H1 (cell line): ENCODE data around the gene NECAB3. TPM values are rescaled to one million over a fixed set of nuclear protein-coding genes. Genes with fewer than 3 reads are reported as not detected.

Experiments
- CTCF ChIA-PET: fragments of 300-600 bp; sonication (Branson Sonifier 250); formaldehyde crosslinking; loops from one replicate; lab custom pipeline; 2021; ENCODE audit not compliant: partially characterized antibody; lab: Charles Lee
- POLR2A ChIA-PET: fragments of 300-600 bp; sonication (Branson Sonifier 250); formaldehyde crosslinking; loops from one replicate; lab custom pipeline; 2021; ENCODE audit warnings: inconsistent platforms; ENCODE audit not compliant: partially characterized antibody; lab: Charles Lee
- DNase-seq, 2 experiments: peaks; one replicate each; pipeline versions ENCODE4 v3.0.0 to v3.0.0-alpha.2; 2010 to 2022; ENCODE audit warnings: low spot score in 2 of 2, low read depth in 1 of 2, mixed read lengths in 1 of 2
- FAIRE-seq: peaks from 2 replicates; lab custom pipeline; 2011; peaks lifted over from hg19 to GRCh38; lab: Jason Lieb, UNC
- H2AFZ ChIP-seq: 2 replicates; pipeline ENCODE4 v1.8.1; 2012; ENCODE audit warnings: low read length, inconsistent platforms
- H2AK5ac ChIP-seq: 2 replicates; pipeline ENCODE4 v1.6.1; 2013; ENCODE audit warnings: low read depth, low read length
- H2BK120ac ChIP-seq: replicated peaks from 2 replicates; pipeline ENCODE3; 2013; ENCODE audit warnings: low read depth, low read length, inconsistent platforms
- H2BK12ac ChIP-seq: 2 replicates; pipeline ENCODE4 v1.6.1; 2013; ENCODE audit warnings: low read depth, low read length
- H2BK15ac ChIP-seq: 2 replicates; pipeline ENCODE4 v1.6.1; 2013; ENCODE audit warnings: low read length
- H2BK20ac ChIP-seq: 2 replicates; pipeline ENCODE4 v1.6.1; 2013; ENCODE audit warnings: low read length
- H2BK5ac ChIP-seq: 2 replicates; pipeline ENCODE4 v1.6.1; 2013; ENCODE audit warnings: low read depth, low read length
- H3K14ac ChIP-seq: 2 replicates; pipeline ENCODE4 v1.6.1; 2013; ENCODE audit warnings: inconsistent platforms; ENCODE audit not compliant: insufficient read length
- H3K18ac ChIP-seq: 2 replicates; pipeline ENCODE4 v1.6.1; 2013; ENCODE audit warnings: low read length; ENCODE audit errors: extremely low read depth
- H3K23ac ChIP-seq: 2 replicates; pipeline ENCODE4 v1.6.1; 2013; ENCODE audit warnings: inconsistent platforms; ENCODE audit not compliant: insufficient read length
- H3K23me2 ChIP-seq: 2 replicates; pipeline ENCODE4 v1.6.1; 2013; ENCODE audit warnings: low read depth, low read length
- H3K27ac ChIP-seq: 2 replicates; pipeline ENCODE4 v1.6.1; 2011; ENCODE audit warnings: low read depth, low read length, inconsistent platforms
- H3K27me3 ChIP-seq, 4 experiments: replicated peaks in 1 of 4; 1 replicate in 1 of 4; 2 replicates in 3 of 4; pipeline versions ENCODE4 v1.6.1 to v1.8.1; 2011 to 2013; ENCODE audit warnings: low read length in 3 of 4, mild to moderate bottlenecking in 3 of 4, inconsistent platforms in 2 of 4, mixed read lengths in 2 of 4, moderate library complexity in 1 of 4; ENCODE audit not compliant: control insufficient read depth in 3 of 4, insufficient read depth in 3 of 4; ENCODE audit errors: extremely low read depth in 1 of 4
- H3K36me3 ChIP-seq, 4 experiments: 2 replicates each; pipeline versions ENCODE4 v1.6.1 to v1.8.1; 2011 to 2013; ENCODE audit warnings: mild to moderate bottlenecking in 4 of 4, low read length in 3 of 4, moderate library complexity in 2 of 4, control low read depth in 1 of 4, inconsistent platforms in 1 of 4; ENCODE audit not compliant: insufficient read depth in 4 of 4, control insufficient read depth in 2 of 4
- H3K4ac ChIP-seq: replicated peaks from 2 replicates; pipeline ENCODE3; 2013; ENCODE audit warnings: low read length, low read depth, mixed read lengths, inconsistent platforms; ENCODE audit not compliant: insufficient read length
- H3K4me1 ChIP-seq, 4 experiments: replicated peaks in 1 of 4; 1 replicate in 1 of 4; 2 replicates in 3 of 4; pipeline versions ENCODE4 v1.6.1 to v1.8.1; 2011 to 2013; ENCODE audit warnings: low read length in 3 of 4, inconsistent platforms in 2 of 4, mixed read lengths in 1 of 4; ENCODE audit not compliant: insufficient read depth in 4 of 4, control insufficient read depth in 3 of 4
- H3K4me2 ChIP-seq, 2 experiments: 2 replicates each; pipeline versions ENCODE4 v1.6.1 to v1.8.1; 2011 to 2013; ENCODE audit warnings: low read depth in 2 of 2, low read length in 2 of 2, control low read depth in 1 of 2, inconsistent platforms in 1 of 2, mild to moderate bottlenecking in 1 of 2; ENCODE audit not compliant: insufficient read depth in 1 of 2
- H3K4me3 ChIP-seq, 4 experiments: fragments of 200-600, 300-600 bp in 1 of 4; sonication (generic), shearing (Covaris generic), sonication (Bioruptor Twin) in 1 of 4; 2 replicates each; pipeline versions ENCODE4 v1.5.1 to v1.8.1; 2011 to 2016; ENCODE audit warnings: low read length in 4 of 4, low read depth in 3 of 4, control low read depth in 2 of 4, inconsistent platforms in 2 of 4, mild to moderate bottlenecking in 2 of 4, mixed read lengths in 1 of 4, moderate library complexity in 1 of 4; ENCODE audit not compliant: insufficient read depth in 2 of 4; ENCODE audit errors: extremely low read depth in 1 of 4
- H3K56ac ChIP-seq: replicated peaks from 2 replicates; pipeline ENCODE3; 2013; ENCODE audit warnings: low read depth, mild to moderate bottlenecking, mixed read lengths, low read length, inconsistent platforms; ENCODE audit not compliant: insufficient read length
- H3K79me1 ChIP-seq: 2 replicates; pipeline ENCODE4 v1.6.1; 2013; ENCODE audit warnings: low read depth, low read length, control low read depth
- H3K79me2 ChIP-seq, 2 experiments: 2 replicates each; pipeline versions ENCODE4 v1.6.1 to v1.8.1; 2012 to 2013; ENCODE audit warnings: low read length in 2 of 2, mild to moderate bottlenecking in 2 of 2, inconsistent platforms in 1 of 2; ENCODE audit not compliant: insufficient read depth in 2 of 2, control insufficient read depth in 1 of 2
- H3K9ac ChIP-seq, 4 experiments: replicated peaks in 1 of 4; 1 replicate in 1 of 4; 2 replicates in 3 of 4; pipeline versions ENCODE4 v1.6.1 to v1.8.1; 2011 to 2013; ENCODE audit warnings: low read depth in 3 of 4, low read length in 3 of 4, control low read depth in 2 of 4, mild to moderate bottlenecking in 2 of 4, moderate library complexity in 2 of 4, inconsistent platforms in 1 of 4; ENCODE audit errors: extremely low read depth in 1 of 4
- H3K9me3 ChIP-seq, 2 experiments: 2 replicates each; pipeline versions ENCODE4 v1.6.1 to v1.8.1; 2012 to 2013; ENCODE audit warnings: mild to moderate bottlenecking in 2 of 2, moderate library complexity in 2 of 2, control low read depth in 1 of 2, inconsistent platforms in 1 of 2, low read depth in 1 of 2, low read length in 1 of 2, mixed read lengths in 1 of 2; ENCODE audit not compliant: insufficient read depth in 2 of 2
- H4K20me1 ChIP-seq, 2 experiments: replicated peaks in 1 of 2; 2 replicates each; pipeline versions ENCODE3 to v1.8.1; 2011 to 2013; ENCODE audit warnings: inconsistent platforms in 2 of 2, low read length in 2 of 2, mild to moderate bottlenecking in 1 of 2; ENCODE audit not compliant: insufficient read depth in 2 of 2, control insufficient read depth in 1 of 2
- H4K5ac ChIP-seq: 2 replicates; pipeline ENCODE4 v1.6.1; 2013; ENCODE audit warnings: low read length, low read depth, mixed read lengths, inconsistent platforms; ENCODE audit not compliant: insufficient read length
- H4K8ac ChIP-seq: 2 replicates; pipeline ENCODE4 v1.8.0; 2013; ENCODE audit warnings: mild to moderate bottlenecking, moderate library complexity, low read length, inconsistent platforms; ENCODE audit not compliant: insufficient read depth; ENCODE audit errors: extremely low read depth
- H4K91ac ChIP-seq: replicated peaks from 2 replicates; pipeline ENCODE3; 2013; ENCODE audit warnings: low read length, mixed read lengths, inconsistent platforms; ENCODE audit not compliant: insufficient read length
- BACH1 ChIP-seq: IDR thresholded peaks from 2 replicates; pipeline ENCODE4 v1.6.1; 2012; ENCODE audit warnings: low read length, improper control_type of control experiment
- CBX8 ChIP-seq: fragments of 300-800, 300-1000 bp; sonication (generic); IDR thresholded peaks from 2 replicates; pipeline ENCODE4 v1.7.1; 2016; ENCODE audit warnings: low read depth, low read length, borderline replicate concordance
- CEBPB ChIP-seq: IDR thresholded peaks from 2 replicates; pipeline ENCODE4 v1.6.1; 2012; ENCODE audit warnings: low read depth, low read length
- CTBP2 ChIP-seq: IDR thresholded peaks from 2 replicates; pipeline ENCODE4 v1.7.0; 2011; ENCODE audit warnings: borderline replicate concordance, mild to moderate bottlenecking, moderate library complexity, mixed read lengths, low read length; ENCODE audit not compliant: insufficient read depth, insufficient read length
- CTCF ChIP-seq, 3 experiments: IDR thresholded peaks; 1 replicate in 2 of 3; 2 replicates in 1 of 3; pipeline versions ENCODE4 v1.5.1 to v1.6.1; 2011; ENCODE audit warnings: low read length in 3 of 3, mild to moderate bottlenecking in 3 of 3, inconsistent platforms in 2 of 3, low read depth in 1 of 3, moderate library complexity in 1 of 3; ENCODE audit not compliant: insufficient read depth in 1 of 3; ENCODE audit errors: control extremely low read depth in 1 of 3
- EGR1 ChIP-seq: IDR thresholded peaks from 2 replicates; pipeline ENCODE4 v1.6.1; 2011; ENCODE audit warnings: low read depth, low read length, borderline replicate concordance
- GTF2F1 ChIP-seq: IDR thresholded peaks from 2 replicates; pipeline ENCODE4 v1.6.1; 2012; ENCODE audit warnings: low read depth, low read length, improper control_type of control experiment, borderline replicate concordance
- NRF1 ChIP-seq: IDR thresholded peaks from 2 replicates; pipeline ENCODE4 v1.6.1; 2011; ENCODE audit warnings: mild to moderate bottlenecking, low read depth, low read length, improper control_type of control experiment
- POLR2A ChIP-seq, 2 experiments: IDR thresholded peaks; 1 replicate in 1 of 2; 2 replicates in 1 of 2; pipeline ENCODE4 v1.6.1; 2011; ENCODE audit warnings: low read depth in 2 of 2, low read length in 2 of 2, mild to moderate bottlenecking in 2 of 2; ENCODE audit errors: control extremely low read depth in 1 of 2
- SUZ12 ChIP-seq: fragments of 200-600 bp; sonication (generic); IDR thresholded peaks from 2 replicates; pipeline ENCODE4 v1.6.1; 2012; ENCODE audit warnings: mild to moderate bottlenecking, inconsistent platforms, low read length, moderate library complexity, mixed read lengths
- TAF7 ChIP-seq: optimal IDR thresholded peaks from 2 replicates; pipeline ENCODE3; 2011; ENCODE audit warnings: low read depth, mild to moderate bottlenecking, inconsistent platforms, low read length, moderate library complexity, borderline replicate concordance
- WGBS, 2 experiments: shearing (Covaris generic) in 1 of 2; methylation state at CpG; one replicate each; pipeline versions ENCODE4 v1.1.6 to v1.1.7; 2013 to 2015; ENCODE audit warnings: low lambda C conversion rate in 2 of 2, mixed read lengths in 2 of 2, inconsistent platforms in 1 of 2, low coverage in 1 of 2, missing lambda C conversion rate in 1 of 2; ENCODE audit not compliant: insufficient replicate concordance in 2 of 2, insufficient coverage in 1 of 2, insufficient read length in 1 of 2; ENCODE audit errors: extremely low coverage in 1 of 2, missing lambda C conversion rate in 1 of 2; 5-methylcytosine and 5-hydroxymethylcytosine counted together
- polyA plus RNA-seq, 7 experiments: library from polyadenylated mRNA; depleted of rRNA in 3 of 7; stranded (reverse) in 5 of 7; unstranded in 2 of 7; fragments of >200 nt in 5 of 7; fragments of 200-250 nt in 2 of 7; gene quantifications; 1 replicate in 5 of 7; 2 replicates in 1 of 7; 4 replicates in 1 of 7; pipeline versions ENCODE4 v1.2.1 to v1.2.3, GENCODE V29; 2011 to 2013; ENCODE audit warnings: missing spikeins in 2 of 7, mixed read lengths in 2 of 7
- total RNA-seq: library from RNA; stranded (reverse); fragmentation: NEBNext Ultra II Directional; extraction: Animal tissue kit (Norgen Biotek cat#: 25700); gene quantifications from 2 replicates; pipeline ENCODE4 v1.2.1, GENCODE V29; 2021
- TF ChIP-seq, protein P1 (sequence below): IDR thresholded peaks from 2 replicates; pipeline ENCODE4 v1.6.1; 2012; ENCODE audit warnings: inconsistent platforms

NECAB3 gene
- total and polyA plus RNA-seq, 2 of the 8 experiments (the other 6 are each of a cell fraction or from before 2014, with no cell fraction given) = 20.5 to 46.2 TPM

DNA sequence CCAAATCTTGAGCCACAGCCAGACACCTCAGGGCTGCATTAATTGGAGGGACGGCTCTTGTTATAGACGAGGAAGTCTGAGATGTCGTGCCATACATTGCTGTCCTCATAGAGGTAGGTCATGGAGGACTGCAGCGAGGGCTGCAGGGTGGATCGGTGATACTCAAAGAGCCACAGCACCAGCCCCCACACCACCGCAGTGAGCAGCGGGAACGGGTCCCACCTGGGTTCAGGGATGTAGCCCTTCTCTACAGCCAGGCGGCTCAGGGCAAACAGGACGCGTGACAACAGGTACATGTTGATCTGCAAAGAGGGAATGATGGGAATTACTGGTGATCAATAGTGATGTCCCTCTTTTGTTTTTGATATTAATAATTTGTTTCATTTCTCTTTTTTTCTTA, 33.4 kb upstream of the NECAB3 start:
- no peak for FAIRE-seq
- TF ChIP-seq, protein P1, sequence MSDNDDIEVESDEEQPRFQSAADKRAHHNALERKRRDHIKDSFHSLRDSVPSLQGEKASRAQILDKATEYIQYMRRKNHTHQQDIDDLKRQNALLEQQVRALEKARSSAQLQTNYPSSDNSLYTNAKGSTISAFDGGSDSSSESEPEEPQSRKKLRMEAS = no peak
- TF ChIP-seq GTF2F1 (no peak), CBX8 (no peak), BACH1 (no peak), CTCF (IDR thresholded peaks at IDR 0.05; ENCODE audit: control extremely low read depth in 1 of 3, insufficient read depth in 1 of 3, low read depth in 1 of 3, low read length in 3 of 3) (no peak), TAF7 (no peak), CEBPB (no peak), SUZ12 (no peak), NRF1 (no peak), EGR1 (no peak), POLR2A (IDR thresholded peaks at IDR 0.05; ENCODE audit: control extremely low read depth in 1 of 2, low read depth in 2 of 2, low read length in 2 of 2) (no peak), CTBP2 (no peak)

More for the DNA sequence above, 33.4 kb upstream of the NECAB3 start:
- H3K4ac ChIP-seq = no peak overlapping the region
- H3K9ac ChIP-seq = no peak overlapping the region
- no peak overlapping the region for H3K27ac ChIP-seq
- H3K36me3 ChIP-seq = no peaks in the 10 kb centered on the region
- no peak overlapping the region for H4K5ac ChIP-seq
- no peak overlapping the region for H3K56ac ChIP-seq
- H2BK20ac ChIP-seq = no peak overlapping the region
- H2BK12ac ChIP-seq = no peak overlapping the region
- H2AFZ ChIP-seq = no peak overlapping the region
- no peaks in the 10 kb centered on the region for H3K79me1 ChIP-seq
- H3K4me2 ChIP-seq = no peak overlapping the region
- H4K91ac ChIP-seq = no peak overlapping the region
- H2BK5ac ChIP-seq = no peak overlapping the region
- no peak overlapping the region for H3K14ac ChIP-seq
- no peak overlapping the region; the same call in 1 of the 2 replicates for H3K18ac ChIP-seq
- H2BK120ac ChIP-seq = no peak overlapping the region
- H3K4me1 ChIP-seq = peaks cover 4 to 9% (median 6%) of the 10 kb centered on the region in 4 experiments
- H3K4me3 ChIP-seq = no peak overlapping the region
- no peak overlapping the region for H2AK5ac ChIP-seq
- no peaks in the 10 kb centered on the region for H3K79me2 ChIP-seq
- no peak overlapping the region for H3K23ac ChIP-seq
- peaks cover 5 to 6% of the 10 kb centered on the region in 2 experiments; a peak in 2 of 4 replicates for H3K9me3 ChIP-seq
- DNase-seq = no peak
- POLR2A ChIA-PET = interaction anchor here (0.6 kb wide), 1 partner anchor 36 kb away, joined by 3 read pairs; no protein-coding TSS in a partner anchor
- H4K8ac ChIP-seq = no peak overlapping the region
- no peaks in the 10 kb centered on the region for H4K20me1 ChIP-seq
- no peak overlapping the region for H2BK15ac ChIP-seq
- 91% methylated on average over 11 of the region's 11 CpGs; no CpG with 5 or more reads in 1 of the 2 experiments for WGBS, 2 experiments
- peaks cover 6% of the 10 kb centered on the region; the same call in 1 of the 2 replicates for H3K23me2 ChIP-seq
- CTCF ChIA-PET = interaction anchor here (0.8 kb wide), 1 partner anchor 23 kb away, joined by 3 read pairs; no protein-coding TSS in a partner anchor
- no peaks in the 10 kb centered on the region; a peak in 1 of 7 replicates for H3K27me3 ChIP-seq
